C4-2B (cell line): Measurements from ENCODE around the gene ESR2.

Experiments
- ZFX ChIP-seq: fragments of 450-650 bp; IDR thresholded peaks from 2 replicates; pipeline ENCODE4 v1.6.1; 2017
- TF ChIP-seq, protein P1 (sequence below): fragments of 450-650 bp; conservative IDR thresholded peaks from 2 replicates; pipeline ENCODE4 v1.5.1; 2017; ENCODE audit warnings: mild to moderate bottlenecking

GRCh38 chr14:64245491-64245890, 48.7 kb downstream of the ESR2 start:
- TF ChIP-seq, protein P1, sequence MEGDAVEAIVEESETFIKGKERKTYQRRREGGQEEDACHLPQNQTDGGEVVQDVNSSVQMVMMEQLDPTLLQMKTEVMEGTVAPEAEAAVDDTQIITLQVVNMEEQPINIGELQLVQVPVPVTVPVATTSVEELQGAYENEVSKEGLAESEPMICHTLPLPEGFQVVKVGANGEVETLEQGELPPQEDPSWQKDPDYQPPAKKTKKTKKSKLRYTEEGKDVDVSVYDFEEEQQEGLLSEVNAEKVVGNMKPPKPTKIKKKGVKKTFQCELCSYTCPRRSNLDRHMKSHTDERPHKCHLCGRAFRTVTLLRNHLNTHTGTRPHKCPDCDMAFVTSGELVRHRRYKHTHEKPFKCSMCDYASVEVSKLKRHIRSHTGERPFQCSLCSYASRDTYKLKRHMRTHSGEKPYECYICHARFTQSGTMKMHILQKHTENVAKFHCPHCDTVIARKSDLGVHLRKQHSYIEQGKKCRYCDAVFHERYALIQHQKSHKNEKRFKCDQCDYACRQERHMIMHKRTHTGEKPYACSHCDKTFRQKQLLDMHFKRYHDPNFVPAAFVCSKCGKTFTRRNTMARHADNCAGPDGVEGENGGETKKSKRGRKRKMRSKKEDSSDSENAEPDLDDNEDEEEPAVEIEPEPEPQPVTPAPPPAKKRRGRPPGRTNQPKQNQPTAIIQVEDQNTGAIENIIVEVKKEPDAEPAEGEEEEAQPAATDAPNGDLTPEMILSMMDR: no peak
- TF ChIP-seq ZFX: no peak
